Stomach smooth muscle (tissue), 2 donors: Measurements from ENCODE around the gene KCNQ2.

ENCODE experiments used
- H3K27ac ChIP-seq: one replicate; pipeline ENCODE4 v1.7.0; 2013; ENCODE audit warnings: mild to moderate bottlenecking, low read length, inconsistent platforms
- H3K27me3 ChIP-seq, 2 donors: one replicate each; pipeline ENCODE4 v1.7.0; 2013; ENCODE audit warnings: low read length in 2 of 2; ENCODE audit not compliant: insufficient read depth in 2 of 2, control insufficient read depth in 1 of 2
- H3K36me3 ChIP-seq, 2 donors: one replicate each; pipeline ENCODE4 v1.7.0; 2013; ENCODE audit warnings: low read length in 2 of 2; ENCODE audit not compliant: control insufficient read depth in 2 of 2, insufficient read depth in 2 of 2
- H3K4me1 ChIP-seq: one replicate; pipeline ENCODE4 v1.7.0; 2013; ENCODE audit warnings: low read length; ENCODE audit not compliant: control insufficient read depth, insufficient read depth
- H3K4me3 ChIP-seq, 2 donors: one replicate each; pipeline ENCODE4 v1.7.0; 2013; ENCODE audit warnings: low read length in 2 of 2
- H3K9ac ChIP-seq, 2 donors: one replicate each; pipeline ENCODE4 v1.7.0; 2013; ENCODE audit warnings: low read length in 2 of 2, mild to moderate bottlenecking in 1 of 2
- H3K9me3 ChIP-seq, 2 donors: one replicate each; pipeline ENCODE4 v1.7.0; 2013; ENCODE audit warnings: low read length in 2 of 2; ENCODE audit not compliant: control insufficient read depth in 2 of 2
- donor health status: healthy.
- donor health status: Pancreatic carcinoma.

The KCNQ2 gene

GRCh38 chr20:63449796-63450730 lies 22.4 kb downstream of the KCNQ2 start:
- no peak overlapping the region for H3K9ac ChIP-seq
- H3K9me3 ChIP-seq = no peaks in the 10 kb centered on the region
- H3K36me3 ChIP-seq = no peaks in the 10 kb centered on the region
- H3K27me3 ChIP-seq = peaks cover 46 to 54% of the 10 kb centered on the region in 2 donors
- no peak overlapping the region for H3K4me3 ChIP-seq
- peaks cover 4% of the 10 kb centered on the region for H3K4me1 ChIP-seq
- H3K27ac ChIP-seq = no peak overlapping the region

GRCh38 chr20:63449025-63449424 lies 23.4 kb downstream of the KCNQ2 start:
- H3K9me3 ChIP-seq = no peaks in the 10 kb centered on the region
- H3K27ac ChIP-seq = no peak overlapping the region
- no peak overlapping the region for H3K9ac ChIP-seq
- peaks cover 4% of the 10 kb centered on the region for H3K4me1 ChIP-seq
- no peaks in the 10 kb centered on the region for H3K36me3 ChIP-seq
- H3K4me3 ChIP-seq = no peak overlapping the region
- peaks cover 37 to 44% of the 10 kb centered on the region in 2 donors for H3K27me3 ChIP-seq

DNA sequence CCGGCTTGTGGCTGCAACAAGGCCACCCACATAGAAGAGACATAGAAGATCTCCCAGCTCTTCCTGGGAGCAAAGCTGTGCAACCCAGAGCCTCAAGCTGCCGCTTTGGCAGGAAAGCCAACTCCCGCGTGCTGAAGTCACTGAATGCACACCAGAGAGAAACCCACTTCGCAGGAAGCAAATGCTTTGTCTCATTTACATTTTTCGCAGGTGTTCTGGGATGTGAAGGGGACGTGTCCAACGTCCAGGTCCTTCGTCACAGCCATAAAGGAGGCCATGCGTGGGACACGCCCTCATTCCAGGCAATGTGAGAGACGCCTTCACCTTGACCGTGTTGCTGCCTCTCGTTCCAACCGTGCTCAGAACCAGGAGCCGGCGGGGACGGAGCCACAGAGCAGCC lies 24.4 kb downstream of the KCNQ2 start:
- Histone ChIP-seq H3K27me3 (peaks cover 31 to 37% of the 10 kb centered on the region in 2 donors), H3K36me3 (no peaks in the 10 kb centered on the region), H3K4me1 (no peaks in the 10 kb centered on the region), H3K9me3 (no peaks in the 10 kb centered on the region), H3K9ac (no peak overlapping the region), H3K27ac (no peak overlapping the region), H3K4me3 (no peak overlapping the region)

DNA sequence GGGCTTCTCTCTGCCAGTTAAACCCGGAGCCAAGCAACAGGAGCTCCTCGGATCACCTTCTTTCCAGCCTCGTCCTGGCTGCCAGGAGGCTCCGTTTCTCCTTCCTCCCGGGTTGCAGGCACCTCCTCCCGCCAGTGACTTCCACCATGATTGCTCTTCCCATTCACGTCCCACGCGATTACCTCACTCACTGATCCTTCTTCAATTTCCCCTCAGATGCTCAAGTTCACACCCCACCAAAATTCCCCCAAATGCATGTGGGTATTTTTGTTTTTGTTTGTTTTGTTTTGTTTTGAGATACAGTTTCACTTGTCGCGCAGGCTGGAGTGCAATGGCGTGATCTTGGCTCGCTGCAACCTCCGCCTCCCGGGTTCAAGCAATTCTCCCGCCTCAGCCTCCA lies 25.1 kb downstream of the KCNQ2 start:
- no peak overlapping the region for H3K27ac ChIP-seq
- H3K36me3 ChIP-seq = no peaks in the 10 kb centered on the region
- H3K4me1 ChIP-seq = no peaks in the 10 kb centered on the region
- peaks cover 28 to 30% of the 10 kb centered on the region in 2 donors for H3K27me3 ChIP-seq
- H3K9me3 ChIP-seq = no peaks in the 10 kb centered on the region
- no peak overlapping the region for H3K9ac ChIP-seq
- no peak overlapping the region for H3K4me3 ChIP-seq

- no peak overlapping the region for H3K27ac ChIP-seq
- no peak overlapping the region for H3K4me3 ChIP-seq
- peaks cover 25 to 26% of the 10 kb centered on the region in 2 donors for H3K27me3 ChIP-seq
- no peaks in the 10 kb centered on the region for H3K36me3 ChIP-seq
- H3K9me3 ChIP-seq = no peaks in the 10 kb centered on the region
- H3K4me1 ChIP-seq = no peaks in the 10 kb centered on the region
- no peak overlapping the region for H3K9ac ChIP-seq
Measured at GRCh38 chr20:63446216-63447024, 26.0 kb downstream of the KCNQ2 start.

DNA sequence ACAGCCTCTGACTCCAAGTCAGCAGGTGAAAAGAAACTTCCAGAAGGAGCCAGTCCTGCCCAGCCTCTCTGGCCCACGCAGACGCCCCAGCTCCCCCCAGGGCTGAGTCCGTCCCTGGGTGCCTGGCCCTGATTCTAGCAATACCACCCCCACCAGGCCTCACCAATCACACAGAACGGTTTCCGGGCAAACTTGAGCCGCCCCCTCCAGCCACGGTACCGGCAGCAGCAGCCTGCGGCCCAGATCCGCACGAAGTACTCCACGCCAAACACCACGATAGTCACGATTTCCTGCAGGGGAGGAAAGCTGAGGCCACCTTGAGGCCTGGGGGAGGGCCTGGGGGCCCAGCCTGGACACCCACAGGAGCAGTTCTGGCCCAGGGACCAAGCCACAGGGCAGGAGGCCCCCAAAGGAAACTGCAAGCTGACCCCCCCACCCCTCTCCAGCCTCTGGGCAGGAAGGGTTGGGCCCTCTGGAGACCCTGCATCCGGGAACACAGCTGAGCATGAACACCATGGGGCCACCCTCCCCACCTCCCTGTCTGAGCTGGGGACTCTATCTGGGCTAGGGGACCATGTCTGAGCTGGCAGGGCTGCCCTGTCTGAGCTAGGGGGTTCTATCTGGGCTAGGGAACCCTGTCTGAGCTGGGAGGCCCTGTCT lies 27.2 kb downstream of the KCNQ2 start:
- H3K9ac ChIP-seq = no peak overlapping the region
- no peak overlapping the region for H3K4me3 ChIP-seq
- no peaks in the 10 kb centered on the region for H3K9me3 ChIP-seq
- peaks cover 25 to 27% of the 10 kb centered on the region in 2 donors for H3K27me3 ChIP-seq
- H3K36me3 ChIP-seq = no peaks in the 10 kb centered on the region
- no peaks in the 10 kb centered on the region for H3K4me1 ChIP-seq
- no peak overlapping the region for H3K27ac ChIP-seq

GRCh38 chr20:63444548-63444947 lies 27.9 kb downstream of the KCNQ2 start:
- H3K27me3 ChIP-seq = peaks cover 24 to 25% of the 10 kb centered on the region in 2 donors
- H3K9me3 ChIP-seq = no peaks in the 10 kb centered on the region
- H3K9ac ChIP-seq = no peak overlapping the region
- H3K27ac ChIP-seq = no peak overlapping the region
- no peak overlapping the region for H3K4me3 ChIP-seq
- no peaks in the 10 kb centered on the region for H3K4me1 ChIP-seq
- no peaks in the 10 kb centered on the region for H3K36me3 ChIP-seq

DNA sequence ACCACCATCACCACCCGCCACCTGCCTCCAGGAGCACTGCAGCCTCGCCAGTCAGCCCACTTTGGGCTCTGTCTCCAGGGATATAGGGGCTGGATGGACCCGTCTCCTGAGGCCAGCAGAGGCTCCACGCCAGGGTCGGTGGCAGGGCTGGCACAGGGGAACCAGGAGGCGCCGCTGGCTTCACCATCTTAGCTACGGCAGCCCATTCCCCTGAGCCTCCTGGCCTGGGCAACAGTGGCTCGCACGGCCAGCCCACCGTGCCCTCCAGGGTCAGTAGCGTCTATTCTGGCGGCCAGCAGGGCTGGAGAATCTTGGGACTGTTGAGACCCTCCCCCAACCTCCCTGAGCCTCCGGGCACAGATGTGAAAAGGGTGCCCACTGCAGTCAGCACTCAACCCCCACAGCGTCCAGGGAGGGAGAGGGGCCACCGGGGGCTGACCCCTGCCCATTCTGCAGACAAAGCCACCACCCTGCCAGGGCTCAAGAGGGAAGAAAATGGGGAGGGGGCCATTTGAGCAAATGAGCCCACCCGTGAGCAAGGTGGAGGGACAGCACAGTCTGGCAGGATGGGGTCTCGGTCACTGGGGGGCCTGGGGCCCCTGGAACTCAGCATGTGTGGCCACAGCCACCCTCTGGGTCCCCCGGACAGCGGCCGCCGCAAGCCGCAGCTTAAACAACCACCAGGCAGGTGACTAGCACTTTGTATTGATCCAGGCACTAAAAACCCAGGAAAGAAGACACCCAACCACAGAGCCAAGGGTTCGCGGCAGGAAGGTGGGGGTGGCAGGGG lies 28.7 kb downstream of the KCNQ2 start:
- H3K4me3 ChIP-seq = no peak overlapping the region
- no peak overlapping the region for H3K27ac ChIP-seq
- H3K36me3 ChIP-seq = no peaks in the 10 kb centered on the region
- H3K9ac ChIP-seq = no peak overlapping the region
- H3K9me3 ChIP-seq = no peaks in the 10 kb centered on the region
- peaks cover 21 to 22% of the 10 kb centered on the region in 2 donors for H3K27me3 ChIP-seq
- H3K4me1 ChIP-seq = no peaks in the 10 kb centered on the region

DNA sequence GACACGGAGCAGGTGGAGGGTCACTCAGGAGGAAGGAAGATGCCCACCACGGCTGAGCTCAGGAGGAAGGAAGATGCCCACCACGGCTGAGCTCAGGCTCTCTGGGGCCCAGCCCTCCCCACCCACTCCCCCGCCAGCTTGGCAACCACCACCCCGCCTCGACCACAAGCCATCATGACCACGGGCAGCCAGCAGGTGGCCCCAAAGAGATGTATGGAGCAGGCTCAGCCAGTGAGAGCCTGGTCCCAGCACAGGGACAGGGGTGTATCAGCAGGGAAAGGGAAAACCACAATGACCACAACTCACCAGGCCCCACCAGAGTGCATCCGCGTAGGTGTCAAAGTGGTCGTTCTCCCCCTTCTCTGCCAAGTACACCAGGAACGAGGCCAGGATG lies 30.4 kb downstream of the KCNQ2 start:
- Histone ChIP-seq H3K27ac (no peak overlapping the region), H3K4me1 (no peaks in the 10 kb centered on the region)

More for the DNA sequence above, 30.4 kb downstream of the KCNQ2 start:
- Histone ChIP-seq H3K9ac (no peak overlapping the region), H3K9me3 (no peaks in the 10 kb centered on the region), H3K36me3 (no peaks in the 10 kb centered on the region), H3K4me3 (no peak overlapping the region), H3K27me3 (peaks cover 13 to 19% of the 10 kb centered on the region in 2 donors)
